Measurements from ENCODE around the gene CCDC197. TPM values are rescaled to one million over a fixed set of nuclear protein-coding genes. Genes with fewer than 3 reads are reported as not detected.

CCDC197 gene
- total RNA-seq: not detected in 2 replicates

- H3K4me3 Mint-ChIP-seq: no peak within 1 kb of the TSS
- peak within 1 kb of the TSS; percentile 60 for H3K27ac Mint-ChIP-seq
- no peaks in the 10 kb centered on the region for H3K9me3 Mint-ChIP-seq
- intact Hi-C loops (cut with micrococcal nuclease): no loop called here
- peaks cover 49% of the 10 kb centered on the region for H3K4me1 Mint-ChIP-seq
- H3K27me3 Mint-ChIP-seq: no peaks in the 10 kb centered on the region
- no peak for DNase-seq
- no peaks in the 10 kb centered on the region for H3K36me3 Mint-ChIP-seq (ENCODE audit: low read depth)
These were observed at the start of gene CCDC197 for GRCh38 chr14:93997082-93997481. Gene CCDC197 (plus strand): TSS chr14:93997301. CDS start chr14:93998132, 831 bp downstream.

GRCh38 chr14:93949511-93950075, 47.5 kb upstream of the CCDC197 start:
- Mint-ChIP-seq H3K9me3 (no peaks in the 10 kb centered on the region), H3K4me1 (peaks cover 40% of the 10 kb centered on the region), H3K27ac (no peak overlapping the region), H3K36me3 (ENCODE audit: low read depth) (peaks cover 52% of the 10 kb centered on the region), H3K4me3 (no peak overlapping the region), H3K27me3 (no peaks in the 10 kb centered on the region)
- no peak for DNase-seq
- intact Hi-C loops (cut with micrococcal nuclease): no loop called here

DNA sequence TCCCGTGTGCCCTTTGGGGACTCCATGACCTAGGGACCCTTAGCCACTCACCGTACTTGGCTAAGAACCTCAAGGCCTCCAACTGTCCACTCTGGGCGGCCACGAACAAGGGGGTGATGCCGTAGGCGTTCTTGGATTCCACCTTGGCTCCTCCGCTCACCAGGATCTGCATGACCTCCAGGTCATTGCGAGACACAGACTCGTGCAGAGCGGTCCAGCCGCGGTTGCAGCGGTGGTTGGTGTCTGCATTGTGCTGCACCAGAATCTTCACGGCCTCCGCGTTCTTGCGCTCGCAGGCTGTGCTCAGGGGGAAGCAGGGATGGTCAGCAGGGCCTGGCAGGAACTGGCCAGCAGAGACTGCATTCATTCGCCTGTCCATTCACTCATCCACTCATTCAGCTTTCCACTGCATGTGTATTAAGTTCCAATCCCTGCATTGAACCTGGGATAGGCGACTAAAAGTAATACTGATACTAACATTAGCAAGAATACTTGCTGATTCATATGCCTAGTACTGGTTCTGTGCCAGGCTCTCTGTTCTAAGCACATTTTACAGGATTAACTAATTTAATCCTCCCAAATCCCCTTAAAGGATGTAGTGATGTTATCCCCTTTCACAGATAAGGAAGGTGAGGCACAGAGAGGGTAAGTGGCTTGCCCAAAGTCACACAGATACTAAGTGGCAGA, 46.0 kb upstream of the CCDC197 start:
- Mint-ChIP-seq H3K9me3 (no peaks in the 10 kb centered on the region), H3K27ac (peak overlapping the region; percentile 55), H3K27me3 (no peaks in the 10 kb centered on the region), H3K4me1 (peaks cover 54% of the 10 kb centered on the region), H3K36me3 (ENCODE audit: low read depth) (peaks cover 50% of the 10 kb centered on the region), H3K4me3 (no peak overlapping the region)
- intact Hi-C loops (cut with micrococcal nuclease): loop anchor here (1.0 kb wide), 1 partner anchor 12 kb away; no protein-coding TSS in a partner anchor
- no peak for DNase-seq

DNA sequence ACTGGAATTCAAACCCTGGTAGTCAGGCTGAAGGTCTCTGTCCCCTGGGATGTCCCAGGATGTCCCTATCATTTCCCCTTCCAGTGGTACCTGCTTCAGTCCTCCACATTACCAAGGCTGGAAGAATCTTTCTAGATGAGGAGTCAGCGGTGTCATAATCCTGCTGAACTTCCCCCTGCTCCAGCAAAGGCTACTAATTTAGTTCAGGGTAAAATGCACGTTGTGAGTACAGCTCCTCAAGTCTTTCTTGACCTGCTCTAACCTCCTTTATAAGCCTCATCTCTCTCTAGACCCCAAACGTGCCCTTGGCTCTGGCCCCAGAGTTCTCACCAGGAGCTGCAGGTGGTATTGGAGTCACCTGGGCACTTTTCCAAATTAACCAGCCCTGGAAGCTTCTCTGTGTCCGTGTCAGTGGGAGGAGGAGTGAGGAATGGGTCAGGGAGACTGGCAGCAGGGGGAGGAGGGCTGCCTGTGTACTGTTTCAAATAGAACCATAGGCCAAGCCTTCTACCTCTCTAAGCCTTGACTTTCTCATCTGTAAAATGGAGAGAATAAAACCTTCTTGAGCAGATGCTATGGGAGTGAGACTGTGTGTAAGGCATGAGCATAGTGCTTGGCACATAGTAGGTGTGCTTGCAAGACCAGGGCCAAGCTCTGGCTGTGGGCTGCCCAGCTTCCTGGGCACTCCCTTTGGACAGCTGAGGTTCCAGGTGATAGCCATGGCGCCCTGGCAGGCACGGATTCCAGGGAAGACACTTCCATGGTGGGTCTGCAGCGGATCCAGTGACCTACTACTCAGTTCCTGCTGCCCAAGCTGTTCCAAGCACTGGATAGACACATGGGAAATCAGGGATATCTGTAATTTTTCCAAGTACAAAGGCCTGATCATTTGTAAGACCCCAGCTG, 45.2 kb upstream of the CCDC197 start:
- no peak for DNase-seq
- Mint-ChIP-seq H3K4me1 (peaks cover 59% of the 10 kb centered on the region), H3K9me3 (no peaks in the 10 kb centered on the region), H3K36me3 (ENCODE audit: low read depth) (peaks cover 46% of the 10 kb centered on the region), H3K27ac (peak overlapping the region; percentile 55), H3K4me3 (no peak overlapping the region), H3K27me3 (no peaks in the 10 kb centered on the region)
- intact Hi-C loops (cut with micrococcal nuclease): loop anchor here (1.0 kb wide), 1 partner anchor 13 kb away; no protein-coding TSS in a partner anchor

GRCh38 chr14:93952829-93953228, 44.3 kb upstream of the CCDC197 start:
- Mint-ChIP-seq H3K27me3 (no peaks in the 10 kb centered on the region), H3K4me3 (peak overlapping the region; percentile 86), H3K9me3 (no peaks in the 10 kb centered on the region), H3K4me1 (peaks cover 68% of the 10 kb centered on the region), H3K36me3 (ENCODE audit: low read depth) (peaks cover 47% of the 10 kb centered on the region), H3K27ac (peak overlapping the region; percentile 60)
- intact Hi-C loops (cut with micrococcal nuclease): no loop called here
- no peak for DNase-seq

GRCh38 chr14:93953263-93953662, 43.8 kb upstream of the CCDC197 start:
- peak overlapping the region; percentile 86 for H3K4me3 Mint-ChIP-seq
- H3K27me3 Mint-ChIP-seq: no peaks in the 10 kb centered on the region
- no peak for DNase-seq
- peaks cover 47% of the 10 kb centered on the region for H3K36me3 Mint-ChIP-seq (ENCODE audit: low read depth)
- intact Hi-C loops (cut with micrococcal nuclease): no loop called here
- H3K9me3 Mint-ChIP-seq: no peaks in the 10 kb centered on the region
- peaks cover 72% of the 10 kb centered on the region for H3K4me1 Mint-ChIP-seq
- H3K27ac Mint-ChIP-seq: peak overlapping the region; percentile 100

DNA sequence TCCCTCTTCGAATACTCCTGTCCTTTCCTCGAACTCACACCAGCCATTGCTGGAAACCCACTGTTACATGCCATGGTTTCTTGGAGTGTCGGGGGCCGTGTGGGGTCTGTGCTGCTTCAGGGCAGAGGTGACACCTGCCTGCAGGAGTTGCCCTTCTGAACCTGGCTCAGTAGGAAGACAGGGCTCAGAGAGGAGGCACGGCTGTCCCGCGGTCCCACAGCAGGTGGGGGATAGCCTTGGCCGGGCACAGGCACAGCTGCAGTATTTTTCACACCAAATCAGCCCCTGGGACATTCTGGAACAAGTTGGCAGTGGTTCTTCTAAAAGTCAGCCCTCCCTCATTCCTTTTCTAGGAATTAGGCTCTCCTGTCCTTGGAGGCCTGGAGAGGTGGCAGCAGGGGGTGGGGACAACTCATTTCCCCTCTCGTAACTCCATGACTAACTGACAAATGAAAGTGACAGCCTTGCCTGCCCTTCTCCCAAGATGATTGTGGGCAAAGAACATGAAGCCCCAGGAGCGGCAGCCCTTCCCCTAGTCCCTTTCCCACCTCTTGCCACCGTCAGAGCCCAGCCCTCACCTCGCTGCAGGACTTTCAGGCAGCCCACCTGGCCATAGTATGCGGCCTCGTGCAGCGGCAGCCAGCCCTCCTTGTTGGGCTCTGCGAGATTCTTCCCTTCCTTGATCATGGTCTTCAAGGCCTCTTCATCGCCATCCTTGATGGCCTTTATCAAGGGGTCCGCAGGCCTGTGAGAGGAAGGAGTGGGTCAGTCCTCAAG, 43.2 kb upstream of the CCDC197 start:
- peak overlapping the region; percentile 86 for H3K4me3 Mint-ChIP-seq
- no peaks in the 10 kb centered on the region for H3K9me3 Mint-ChIP-seq
- peak overlapping the region; percentile 100 for H3K27ac Mint-ChIP-seq
- DNase-seq: no peak
- intact Hi-C loops (cut with micrococcal nuclease): no loop called here
- peaks cover 46% of the 10 kb centered on the region for H3K36me3 Mint-ChIP-seq (ENCODE audit: low read depth)
- H3K4me1 Mint-ChIP-seq: peaks cover 78% of the 10 kb centered on the region
- H3K27me3 Mint-ChIP-seq: no peaks in the 10 kb centered on the region

- H3K36me3 Mint-ChIP-seq (ENCODE audit: low read depth): peaks cover 46% of the 10 kb centered on the region
- H3K27ac Mint-ChIP-seq: peak overlapping the region; percentile 100
- peaks cover 84% of the 10 kb centered on the region for H3K4me1 Mint-ChIP-seq
- peak overlapping the region; percentile 86 for H3K4me3 Mint-ChIP-seq
- H3K9me3 Mint-ChIP-seq: no peaks in the 10 kb centered on the region
- intact Hi-C loops (cut with micrococcal nuclease): no loop called here
- H3K27me3 Mint-ChIP-seq: no peaks in the 10 kb centered on the region
- DNase-seq: peak; percentile 63
These were observed 42.6 kb upstream of the CCDC197 start for GRCh38 chr14:93954516-93954830.

- H3K27me3 Mint-ChIP-seq: no peaks in the 10 kb centered on the region
These were observed 41.9 kb upstream of the CCDC197 start for GRCh38 chr14:93954900-93955849.

GRCh38 chr14:93955850-93956481, 41.1 kb upstream of the CCDC197 start:
- peaks cover 39% of the 10 kb centered on the region for H3K36me3 Mint-ChIP-seq (ENCODE audit: low read depth)
- peak overlapping the region; percentile 86 for H3K4me3 Mint-ChIP-seq
- no peaks in the 10 kb centered on the region for H3K27me3 Mint-ChIP-seq
- H3K4me1 Mint-ChIP-seq: peaks cover 90% of the 10 kb centered on the region
- H3K27ac Mint-ChIP-seq: peak overlapping the region; percentile 100
- DNase-seq: no peak
- intact Hi-C loops (cut with micrococcal nuclease): loop anchor here (1.0 to 5.0 kb wide), 2 partner anchors 20 to 126 kb away; partner anchors contain the start of genes ASB2, DDX24 and IFI27L1
- H3K9me3 Mint-ChIP-seq: no peaks in the 10 kb centered on the region

More at GRCh38 chr14:93954900-93955849, 41.9 kb upstream of the CCDC197 start:
- peak; percentile 84 for DNase-seq
- Mint-ChIP-seq H3K4me3 (peak overlapping the region; percentile 86), H3K4me1 (peaks cover 91% of the 10 kb centered on the region), H3K36me3 (ENCODE audit: low read depth) (peaks cover 45% of the 10 kb centered on the region), H3K27ac (peak overlapping the region; percentile 100), H3K9me3 (no peaks in the 10 kb centered on the region)
- intact Hi-C loops (cut with micrococcal nuclease): loop anchor here (1.0 to 5.0 kb wide), 2 partner anchors 21 to 127 kb away; partner anchors contain the start of genes ASB2, DDX24 and IFI27L1

DNA sequence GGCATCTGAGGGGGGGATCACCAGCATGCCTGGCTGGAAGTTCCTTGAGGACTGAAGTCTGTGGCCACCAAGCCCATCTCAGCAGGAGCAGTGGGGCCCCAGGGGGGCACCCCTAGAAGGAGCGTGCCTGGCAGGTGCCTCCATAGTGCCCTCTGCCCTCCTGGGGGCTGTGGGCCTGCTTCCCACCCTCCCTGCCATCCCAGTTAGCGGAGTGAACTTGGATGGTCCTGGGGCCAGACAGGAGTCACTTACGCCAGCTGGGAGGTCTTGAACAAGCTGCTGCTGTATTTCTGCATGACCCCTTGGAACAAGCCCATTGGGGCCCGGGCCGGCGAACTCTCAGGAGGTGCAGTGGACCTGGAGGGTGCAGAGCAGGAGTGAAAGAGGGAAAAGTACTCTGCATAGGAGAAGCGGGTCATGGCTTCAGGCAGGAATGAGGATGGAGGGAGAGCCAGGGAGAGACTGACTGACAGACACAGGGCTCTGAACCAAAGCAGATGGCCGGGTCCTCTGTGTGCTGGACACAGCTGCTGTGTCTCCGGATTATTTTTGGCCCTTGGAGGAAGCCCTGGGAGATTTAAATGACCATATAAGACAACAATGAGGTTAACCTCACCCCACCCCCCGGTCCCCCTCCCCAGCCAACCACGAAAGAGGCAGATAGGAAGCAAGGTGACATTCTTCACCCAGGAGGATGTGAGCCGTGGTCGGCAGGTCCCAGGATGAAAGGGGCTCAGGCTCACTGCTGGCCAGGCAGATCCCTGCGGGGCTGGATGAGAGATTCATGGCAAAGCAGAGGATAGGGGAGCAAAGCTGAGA, 40.4 kb upstream of the CCDC197 start:
- Mint-ChIP-seq H3K4me3 (peak overlapping the region; percentile 86), H3K9me3 (no peaks in the 10 kb centered on the region), H3K36me3 (ENCODE audit: low read depth) (peaks cover 42% of the 10 kb centered on the region), H3K27ac (peak overlapping the region; percentile 100), H3K4me1 (peaks cover 92% of the 10 kb centered on the region), H3K27me3 (no peaks in the 10 kb centered on the region)
- peak; percentile 80 for DNase-seq
- intact Hi-C loops (cut with micrococcal nuclease): loop anchor here (5.0 kb wide), 1 partner anchor 126 kb away; the partner anchor contains the start of genes DDX24 and IFI27L1

Data from activated CD4-positive, alpha-beta T cell treated with anti-CD3 and anti-CD28 coated beads, Interleukin-2, amount 10 ng/mL, durations not matched to agents 24 days and 14 days (primary cell).